Body of pancreas (tissue), 4 donors: ENCODE results near the gene MIS12. TPM values are rescaled to one million over a fixed set of nuclear protein-coding genes. Genes with fewer than 3 reads are reported as not detected.

Source experiments
- ATAC-seq: fragments of 150-250 bp; one replicate; pipeline ENCODE4 v1.9.1; 2016
- DNase-seq, 4 donors: peaks; one replicate each; pipeline ENCODE4 v3.0.0-alpha.2; 2019
- H3K27ac ChIP-seq, 4 donors: fragments of 200-600 bp; sonication (generic); 1 replicate in 3 of 4; 2 replicates in 1 of 4; pipeline versions ENCODE4 v1.5.1 to v1.6.1; 2016 to 2019; ENCODE audit warnings: mild to moderate bottlenecking in 1 of 4, mixed read lengths in 1 of 4, moderate library complexity in 1 of 4
- H3K27me3 ChIP-seq, 2 donors: fragments of 200-600 bp; sonication (generic); one replicate each; pipeline ENCODE4 v1.6.0; 2016; ENCODE audit warnings: mild to moderate bottlenecking in 1 of 2
- H3K36me3 ChIP-seq, 2 donors: fragments of 200-600 bp; sonication (generic); replicated peaks in 1 of 2; 2 replicates each; pipeline ENCODE4 v1.5.1; 2016; ENCODE audit warnings: low read depth in 2 of 2; ENCODE audit not compliant: insufficient read depth in 1 of 2
- H3K4me1 ChIP-seq: fragments of 200-600 bp; sonication (generic); one replicate; pipeline ENCODE4 v1.6.0; 2016
- H3K4me3 ChIP-seq, 2 donors: fragments of 200-600 bp; sonication (generic); 1 replicate in 1 of 2; 2 replicates in 1 of 2; pipeline ENCODE4 v1.5.1; 2016 to 2019
- H3K9me3 ChIP-seq, 3 donors: fragments of 200-600 bp; sonication (generic); 1 replicate in 2 of 3; 2 replicates in 1 of 3; pipeline ENCODE4 v1.5.1; 2016
- POLR2A ChIP-seq, 3 donors: fragments of 450-650 bp; IDR thresholded peaks; one replicate each; pipeline ENCODE4 v1.6.1; 2016; ENCODE audit warnings: antibody characterized with exemption in 3 of 3, mild to moderate bottlenecking in 2 of 3
- WGBS, 2 donors: methylation state at CpG; one replicate each; pipeline ENCODE4 v1.1.5; 2017; 5-methylcytosine and 5-hydroxymethylcytosine counted together
- intact Hi-C: fragments of 100-400 bp; cut with DNase I; formaldehyde crosslinking; loops from one replicate; pipeline ENCODE4 v1.15.1; 2023
- total RNA-seq, 2 donors: library from RNA; depleted of rRNA; stranded (reverse); fragments of >200 nt; gene quantifications; one replicate each; pipeline ENCODE4 v1.1.0, GENCODE V29; 2016
- TF ChIP-seq, protein P1 (sequence below), 7 experiments: fragments of 450-650 bp in 4 of 7; fragments of 200-600 bp in 3 of 7; sonication (generic) in 3 of 7; IDR thresholded peaks; one replicate each; pipeline ENCODE4 v1.5.1; 2016 to 2019; ENCODE audit warnings: antibody characterized with exemption in 7 of 7

MIS12 gene
- total RNA-seq, 2 donors from 2014 or later = 7.9 to 8.6 TPM

DNA sequence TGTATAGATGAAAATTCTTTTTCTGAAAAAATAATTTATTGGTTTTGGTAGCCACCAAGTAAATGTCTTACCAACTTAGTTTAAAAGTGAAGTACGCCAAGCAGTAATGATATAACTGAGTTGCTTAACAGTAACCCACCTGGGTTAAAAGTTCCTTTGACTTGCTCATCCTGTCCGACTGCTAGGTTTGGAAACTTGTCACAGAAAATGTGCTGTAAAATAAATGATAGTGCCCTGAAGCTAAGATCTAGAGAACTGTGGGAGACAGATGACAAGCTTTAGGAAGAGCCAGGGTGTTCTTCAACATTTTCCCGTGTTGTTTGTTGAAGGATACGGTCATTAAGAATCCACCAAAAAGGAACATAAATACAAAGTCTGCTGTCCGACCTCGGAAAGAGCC, 5.4 kb upstream of the MIS12 start:
- no peak overlapping the region for H3K27ac ChIP-seq
- H3K27me3 ChIP-seq = no peaks in the 10 kb centered on the region
- intact Hi-C loops = no loop called here
- 67 to 78% methylated on average over 6 of the region's 6 CpGs for WGBS, 2 donors
- TF ChIP-seq, protein P1, sequence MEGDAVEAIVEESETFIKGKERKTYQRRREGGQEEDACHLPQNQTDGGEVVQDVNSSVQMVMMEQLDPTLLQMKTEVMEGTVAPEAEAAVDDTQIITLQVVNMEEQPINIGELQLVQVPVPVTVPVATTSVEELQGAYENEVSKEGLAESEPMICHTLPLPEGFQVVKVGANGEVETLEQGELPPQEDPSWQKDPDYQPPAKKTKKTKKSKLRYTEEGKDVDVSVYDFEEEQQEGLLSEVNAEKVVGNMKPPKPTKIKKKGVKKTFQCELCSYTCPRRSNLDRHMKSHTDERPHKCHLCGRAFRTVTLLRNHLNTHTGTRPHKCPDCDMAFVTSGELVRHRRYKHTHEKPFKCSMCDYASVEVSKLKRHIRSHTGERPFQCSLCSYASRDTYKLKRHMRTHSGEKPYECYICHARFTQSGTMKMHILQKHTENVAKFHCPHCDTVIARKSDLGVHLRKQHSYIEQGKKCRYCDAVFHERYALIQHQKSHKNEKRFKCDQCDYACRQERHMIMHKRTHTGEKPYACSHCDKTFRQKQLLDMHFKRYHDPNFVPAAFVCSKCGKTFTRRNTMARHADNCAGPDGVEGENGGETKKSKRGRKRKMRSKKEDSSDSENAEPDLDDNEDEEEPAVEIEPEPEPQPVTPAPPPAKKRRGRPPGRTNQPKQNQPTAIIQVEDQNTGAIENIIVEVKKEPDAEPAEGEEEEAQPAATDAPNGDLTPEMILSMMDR (IDR thresholded peaks at IDR 0.05) = no peak
- no peak for TF ChIP-seq POLR2A (IDR thresholded peaks at IDR 0.05)
- ATAC-seq (no peak), DNase-seq (no peak)
- no peaks in the 10 kb centered on the region for H3K9me3 ChIP-seq
- peaks cover 4 to 43% of the 10 kb centered on the region in 2 donors for H3K36me3 ChIP-seq
- H3K4me1 ChIP-seq = peaks cover 37% of the 10 kb centered on the region
- H3K4me3 ChIP-seq = no peak overlapping the region

DNA sequence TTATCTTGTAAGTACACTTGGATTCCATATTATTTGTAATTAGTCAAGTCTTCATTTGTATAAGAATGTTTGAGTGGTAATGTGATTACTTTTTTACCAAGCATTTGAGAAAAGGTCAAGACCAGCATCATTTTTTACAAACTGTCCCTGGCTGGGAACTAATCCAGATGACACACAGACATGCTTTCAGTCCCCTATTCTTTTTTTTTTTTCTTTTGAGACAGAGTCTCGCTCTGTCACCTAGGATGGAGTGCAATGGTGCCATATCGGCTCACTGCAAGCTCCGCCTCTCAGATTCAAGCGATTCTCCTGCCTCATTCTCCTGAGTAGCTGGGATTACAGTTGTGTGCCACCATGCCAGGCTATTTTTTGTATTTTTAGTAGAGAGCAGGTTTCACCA, 4.9 kb upstream of the MIS12 start:
- no peaks in the 10 kb centered on the region for H3K27me3 ChIP-seq
- ATAC-seq (no peak), DNase-seq (no peak)
- no peaks in the 10 kb centered on the region for H3K9me3 ChIP-seq
- WGBS, 2 donors = 67 to 74% methylated on average over 4 of the region's 4 CpGs
- H3K36me3 ChIP-seq = peaks cover 4 to 40% of the 10 kb centered on the region in 2 donors
- intact Hi-C loops = no loop called here
- no peak overlapping the region for H3K27ac ChIP-seq
- no peak for TF ChIP-seq POLR2A (IDR thresholded peaks at IDR 0.05)
- TF ChIP-seq, protein P1 (IDR thresholded peaks at IDR 0.05) = no peak
- H3K4me3 ChIP-seq = no peak overlapping the region
- peaks cover 37% of the 10 kb centered on the region for H3K4me1 ChIP-seq

DNA sequence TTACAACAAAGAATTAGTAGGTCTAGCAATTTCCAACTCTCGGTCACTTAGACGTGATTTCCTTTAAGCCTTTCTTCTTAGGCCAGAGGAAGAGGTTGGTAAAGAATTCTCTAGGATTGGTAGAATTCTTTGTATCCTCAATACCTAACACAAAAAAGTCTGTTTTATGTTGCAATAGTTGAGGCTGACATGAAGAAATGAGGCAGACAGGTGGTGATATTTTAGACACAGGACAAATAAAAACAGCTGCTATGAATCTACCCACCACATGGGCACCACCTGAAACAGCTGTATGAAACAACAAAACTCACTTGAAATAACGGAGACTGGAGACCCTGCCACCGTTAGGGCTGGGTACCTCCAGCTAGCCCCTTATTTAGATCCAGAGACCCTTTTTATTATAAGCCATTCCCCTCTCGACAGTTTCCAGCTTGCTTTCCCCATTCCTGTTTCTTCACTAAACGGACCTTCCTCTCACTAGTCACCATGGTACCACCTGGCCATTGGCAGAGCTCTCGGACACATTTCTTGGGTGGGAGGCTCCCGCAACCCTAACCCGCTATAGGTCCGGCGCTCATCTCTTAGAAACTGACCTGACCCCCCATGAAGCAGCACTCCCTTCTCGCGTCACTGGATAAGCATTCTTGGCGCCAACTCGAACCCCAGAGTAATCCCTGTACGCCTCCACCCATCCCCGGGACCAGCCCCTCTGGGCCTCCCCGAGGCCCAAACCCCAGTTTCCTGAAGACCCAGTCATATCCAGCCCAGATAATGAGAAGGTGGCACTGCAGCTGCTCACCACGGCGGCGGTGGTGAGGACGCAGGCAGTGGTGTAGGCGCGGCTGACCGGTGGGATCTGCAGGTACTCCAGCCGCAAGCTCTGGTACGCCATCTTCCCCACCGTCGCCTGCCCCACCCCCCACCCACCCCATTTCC, 828 bp upstream of the MIS12 start, which contains the start of gene DERL2:
DERL2 (minus strand) TSS at position 909 of the 936 bp plus-strand sequence; CDS start at position 892, 17 bp downstream.
- WGBS, 2 donors = 3% methylated on average over 28 to 29 of the region's 29 CpGs
- ATAC-seq = peak; percentile 0

DNA sequence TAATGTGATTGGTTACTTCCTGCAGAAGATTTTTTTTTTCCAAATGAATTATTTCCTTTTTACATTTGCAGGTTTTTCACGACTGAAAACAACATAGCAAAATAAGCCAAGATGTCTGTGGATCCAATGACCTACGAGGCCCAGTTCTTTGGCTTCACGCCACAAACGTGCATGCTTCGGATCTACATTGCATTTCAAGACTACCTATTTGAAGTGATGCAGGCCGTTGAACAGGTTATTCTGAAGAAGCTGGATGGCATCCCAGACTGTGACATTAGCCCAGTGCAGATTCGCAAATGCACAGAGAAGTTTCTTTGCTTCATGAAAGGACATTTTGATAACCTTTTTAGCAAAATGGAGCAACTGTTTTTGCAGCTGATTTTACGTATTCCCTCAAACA, 2.4 kb downstream of the MIS12 start:
- Histone ChIP-seq H3K27ac (no peak overlapping the region), H3K4me3 (no peak overlapping the region), H3K9me3 (no peaks in the 10 kb centered on the region), H3K36me3 (peaks cover 0 to 8% of the 10 kb centered on the region in 2 donors), H3K27me3 (no peaks in the 10 kb centered on the region), H3K4me1 (peaks cover 32% of the 10 kb centered on the region)
- DNase-seq (no peak), ATAC-seq (no peak)
- TF ChIP-seq, protein P1 (IDR thresholded peaks at IDR 0.05) = no peak
- no peak for TF ChIP-seq POLR2A (IDR thresholded peaks at IDR 0.05)
- 76% methylated on average over 8 of the region's 8 CpGs for WGBS, 2 donors
- intact Hi-C loops = no loop called here

More for the DNA sequence above, 828 bp upstream of the MIS12 start, which contains the start of gene DERL2:
- Histone ChIP-seq H3K9me3 (no peaks in the 10 kb centered on the region), H3K4me3 (peak within 1 kb of the TSS; percentile 78 to 92), H3K27me3 (no peaks in the 10 kb centered on the region), H3K27ac (peak within 1 kb of the TSS; percentile 97 to 100 (median 99)), H3K36me3 (peaks cover 0 to 18% of the 10 kb centered on the region in 2 donors), H3K4me1 (peaks cover 52% of the 10 kb centered on the region)
- no peak for DNase-seq
- TF ChIP-seq POLR2A (IDR thresholded peaks at IDR 0.05) = peak in 1 of 3 donors; percentile 10
- TF ChIP-seq, protein P1 (IDR thresholded peaks at IDR 0.05) = no peak
- intact Hi-C loops = no loop called here
